ENCODE results near the gene MMAB. TPM values are rescaled to one million over a fixed set of nuclear protein-coding genes. Genes with fewer than 3 reads are reported as not detected.

Gene MMAB
- total and polyA plus RNA-seq, 2 of the 13 experiments (the other 11 are each of a cell fraction or from before 2014, with no cell fraction given) = 26.1 to 77.3 TPM

DNA sequence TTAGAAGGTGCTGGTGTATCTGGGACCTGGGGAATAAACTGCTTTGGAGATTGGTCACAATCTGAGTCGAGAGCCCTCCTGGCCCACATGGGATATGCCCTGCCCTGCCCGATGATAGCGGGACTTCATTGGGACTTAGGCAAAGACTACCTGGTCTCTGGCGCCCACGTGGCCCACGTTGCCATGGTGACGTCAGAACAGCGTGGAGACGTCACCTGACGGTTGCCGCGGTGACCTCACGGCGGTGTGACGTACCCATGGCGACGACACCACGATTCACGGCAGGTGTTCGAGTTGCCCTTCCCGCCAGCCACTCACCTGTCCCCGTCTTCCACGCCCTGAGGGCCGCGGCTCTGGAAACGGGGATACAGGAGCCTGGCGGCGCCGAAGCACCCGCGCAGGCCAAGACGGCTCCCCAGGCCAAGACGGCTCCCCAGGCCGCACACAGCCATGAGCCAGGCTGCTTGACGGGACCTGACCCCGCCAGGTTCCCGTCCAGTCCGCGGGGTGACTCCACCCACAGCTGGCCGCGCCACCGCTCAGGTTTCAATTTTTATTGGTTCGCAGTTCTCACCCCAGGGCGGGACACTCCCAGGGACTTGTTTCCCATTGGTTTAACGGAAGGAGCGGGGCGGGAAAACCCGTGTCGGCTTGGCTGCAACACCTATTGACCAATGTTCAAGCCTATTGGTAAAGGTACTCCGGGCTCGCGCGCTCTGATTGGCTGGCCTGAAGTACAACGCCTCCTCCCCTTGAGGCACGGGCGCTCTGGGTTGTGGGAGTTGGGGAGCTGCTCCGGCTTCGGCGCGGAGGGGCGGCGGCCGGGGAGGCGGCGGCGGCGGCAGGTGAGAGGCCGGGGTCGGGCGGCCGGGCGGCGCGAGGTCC lies at the start of gene MMAB, which contains the start of gene MVK (continued):
- TF ChIP-seq ZNF460 (CRISPR knock-in tag; IDR thresholded peaks at IDR 0.05; ENCODE audit: borderline replicate concordance) = no peak
- TF ChIP-seq, protein P1, sequence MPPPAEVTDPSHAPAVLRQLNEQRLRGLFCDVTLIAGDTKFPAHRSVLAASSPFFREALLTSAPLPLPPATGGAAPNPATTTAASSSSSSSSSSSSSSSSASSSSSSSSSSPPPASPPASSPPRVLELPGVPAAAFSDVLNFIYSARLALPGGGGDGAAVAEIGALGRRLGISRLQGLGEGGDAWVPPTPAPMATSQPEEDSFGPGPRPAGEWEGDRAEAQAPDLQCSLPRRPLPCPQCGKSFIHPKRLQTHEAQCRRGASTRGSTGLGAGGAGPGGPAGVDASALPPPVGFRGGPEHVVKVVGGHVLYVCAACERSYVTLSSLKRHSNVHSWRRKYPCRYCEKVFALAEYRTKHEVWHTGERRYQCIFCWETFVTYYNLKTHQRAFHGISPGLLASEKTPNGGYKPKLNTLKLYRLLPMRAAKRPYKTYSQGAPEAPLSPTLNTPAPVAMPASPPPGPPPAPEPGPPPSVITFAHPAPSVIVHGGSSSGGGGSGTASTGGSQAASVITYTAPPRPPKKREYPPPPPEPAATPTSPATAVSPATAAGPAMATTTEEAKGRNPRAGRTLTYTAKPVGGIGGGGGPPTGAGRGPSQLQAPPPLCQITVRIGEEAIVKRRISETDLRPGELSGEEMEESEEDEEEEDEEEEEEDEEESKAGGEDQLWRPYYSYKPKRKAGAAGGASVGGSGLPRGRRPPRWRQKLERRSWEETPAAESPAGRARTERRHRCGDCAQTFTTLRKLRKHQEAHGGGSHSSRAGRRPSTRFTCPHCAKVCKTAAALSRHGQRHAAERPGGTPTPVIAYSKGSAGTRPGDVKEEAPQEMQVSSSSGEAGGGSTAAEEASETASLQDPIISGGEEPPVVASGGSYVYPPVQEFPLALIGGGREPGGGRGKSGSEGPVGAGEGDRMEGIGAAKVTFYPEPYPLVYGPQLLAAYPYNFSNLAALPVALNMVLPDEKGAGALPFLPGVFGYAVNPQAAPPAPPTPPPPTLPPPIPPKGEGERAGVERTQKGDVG (CRISPR knock-in tag; IDR thresholded peaks at IDR 0.05; ENCODE audit: borderline replicate concordance) = peak; percentile 76
- TF ChIP-seq HMG20A (CRISPR knock-in tag; IDR thresholded peaks at IDR 0.05; ENCODE audit: borderline replicate concordance) = no peak
- TF ChIP-seq ZNF205 (CRISPR knock-in tag; IDR thresholded peaks at IDR 0.05) = peak; percentile 70; the same call in 1 of the 2 replicates
- TF ChIP-seq SIN3A (IDR thresholded peaks at IDR 0.05; ENCODE audit: borderline replicate concordance, low read depth, low read length) = peak; percentile 82; the same call in 1 of the 2 replicates
- no peak for TF ChIP-seq HDAC6 (IDR thresholded peaks at IDR 0.05; ENCODE audit: low read depth, low read length)
- TF ChIP-seq AGO1 (IDR thresholded peaks at IDR 0.05; ENCODE audit: low read depth, low read length, poor library complexity, severe bottlenecking) = peak; percentile 64
- peak; percentile 55; the same call in 1 of the 2 replicates for TF ChIP-seq SAFB2 (CRISPR knock-in tag; IDR thresholded peaks at IDR 0.05; ENCODE audit: borderline replicate concordance, low read depth)
- TF ChIP-seq, protein P2, sequence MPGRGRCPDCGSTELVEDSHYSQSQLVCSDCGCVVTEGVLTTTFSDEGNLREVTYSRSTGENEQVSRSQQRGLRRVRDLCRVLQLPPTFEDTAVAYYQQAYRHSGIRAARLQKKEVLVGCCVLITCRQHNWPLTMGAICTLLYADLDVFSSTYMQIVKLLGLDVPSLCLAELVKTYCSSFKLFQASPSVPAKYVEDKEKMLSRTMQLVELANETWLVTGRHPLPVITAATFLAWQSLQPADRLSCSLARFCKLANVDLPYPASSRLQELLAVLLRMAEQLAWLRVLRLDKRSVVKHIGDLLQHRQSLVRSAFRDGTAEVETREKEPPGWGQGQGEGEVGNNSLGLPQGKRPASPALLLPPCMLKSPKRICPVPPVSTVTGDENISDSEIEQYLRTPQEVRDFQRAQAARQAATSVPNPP (CRISPR knock-in tag; IDR thresholded peaks at IDR 0.05) = 0 out of 2 replicates have a peak, but pooled peaks have one; percentile 88
- TF ChIP-seq PPARG (CRISPR knock-in tag; conservative IDR thresholded peaks at IDR 0.05) = peak; percentile 18; the same call in 1 of the 2 replicates
- peak; percentile 93 for TF ChIP-seq RBFOX2 (IDR thresholded peaks at IDR 0.05; ENCODE audit: low read depth, low read length)
- peak; percentile 89 for TF ChIP-seq ZFP41 (CRISPR knock-in tag; IDR thresholded peaks at IDR 0.05; ENCODE audit: borderline replicate concordance)
- TF ChIP-seq, protein P3, sequence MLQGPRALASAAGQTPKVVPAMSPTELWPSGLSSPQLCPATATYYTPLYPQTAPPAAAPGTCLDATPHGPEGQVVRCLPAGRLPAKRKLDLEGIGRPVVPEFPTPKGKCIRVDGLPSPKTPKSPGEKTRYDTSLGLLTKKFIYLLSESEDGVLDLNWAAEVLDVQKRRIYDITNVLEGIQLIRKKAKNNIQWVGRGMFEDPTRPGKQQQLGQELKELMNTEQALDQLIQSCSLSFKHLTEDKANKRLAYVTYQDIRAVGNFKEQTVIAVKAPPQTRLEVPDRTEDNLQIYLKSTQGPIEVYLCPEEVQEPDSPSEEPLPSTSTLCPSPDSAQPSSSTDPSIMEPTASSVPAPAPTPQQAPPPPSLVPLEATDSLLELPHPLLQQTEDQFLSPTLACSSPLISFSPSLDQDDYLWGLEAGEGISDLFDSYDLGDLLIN (CRISPR knock-in tag; IDR thresholded peaks at IDR 0.05; ENCODE audit: borderline replicate concordance) = peak; percentile 55; the same call in 1 of the 2 replicates
- TF ChIP-seq, protein P4, sequence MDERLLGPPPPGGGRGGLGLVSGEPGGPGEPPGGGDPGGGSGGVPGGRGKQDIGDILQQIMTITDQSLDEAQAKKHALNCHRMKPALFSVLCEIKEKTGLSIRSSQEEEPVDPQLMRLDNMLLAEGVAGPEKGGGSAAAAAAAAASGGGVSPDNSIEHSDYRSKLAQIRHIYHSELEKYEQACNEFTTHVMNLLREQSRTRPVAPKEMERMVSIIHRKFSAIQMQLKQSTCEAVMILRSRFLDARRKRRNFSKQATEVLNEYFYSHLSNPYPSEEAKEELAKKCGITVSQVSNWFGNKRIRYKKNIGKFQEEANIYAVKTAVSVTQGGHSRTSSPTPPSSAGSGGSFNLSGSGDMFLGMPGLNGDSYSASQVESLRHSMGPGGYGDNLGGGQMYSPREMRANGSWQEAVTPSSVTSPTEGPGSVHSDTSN (CRISPR knock-in tag; IDR thresholded peaks at IDR 0.05) = no peak
- TF ChIP-seq RBM22 (optimal IDR thresholded peaks at IDR 0.05; ENCODE audit: low read length) = peak; percentile 89
- TF ChIP-seq HNRNPK (IDR thresholded peaks at IDR 0.05; ENCODE audit: low read depth, low read length, poor library complexity, severe bottlenecking) = no peak
- no peak for TF ChIP-seq MLXIP (CRISPR knock-in tag; IDR thresholded peaks at IDR 0.05; ENCODE audit: borderline replicate concordance)
- TF ChIP-seq GATAD1 (CRISPR knock-in tag; IDR thresholded peaks at IDR 0.05) = peak; percentile 89

All from HepG2 (cell line).